Peyer's patch (tissue), 4 donors: ENCODE results near the gene TMEM100.

ENCODE experiments used
- POLR2A ChIP-seq, 2 donors: fragments of 450-650 bp; IDR thresholded peaks; one replicate each; pipeline ENCODE4 v1.5.1; 2017; ENCODE audit warnings: antibody characterized with exemption in 2 of 2, mild to moderate bottlenecking in 2 of 2, moderate library complexity in 2 of 2
- TF ChIP-seq, protein P1 (sequence below), 6 experiments: fragments of 450-650 bp in 4 of 6; fragments of 200-600 bp in 2 of 6; sonication (generic) in 1 of 6; IDR thresholded peaks; one replicate each; pipeline ENCODE4 v1.5.1; 2017 to 2019; ENCODE audit warnings: antibody characterized with exemption in 6 of 6, mild to moderate bottlenecking in 3 of 6, moderate library complexity in 1 of 6

DNA sequence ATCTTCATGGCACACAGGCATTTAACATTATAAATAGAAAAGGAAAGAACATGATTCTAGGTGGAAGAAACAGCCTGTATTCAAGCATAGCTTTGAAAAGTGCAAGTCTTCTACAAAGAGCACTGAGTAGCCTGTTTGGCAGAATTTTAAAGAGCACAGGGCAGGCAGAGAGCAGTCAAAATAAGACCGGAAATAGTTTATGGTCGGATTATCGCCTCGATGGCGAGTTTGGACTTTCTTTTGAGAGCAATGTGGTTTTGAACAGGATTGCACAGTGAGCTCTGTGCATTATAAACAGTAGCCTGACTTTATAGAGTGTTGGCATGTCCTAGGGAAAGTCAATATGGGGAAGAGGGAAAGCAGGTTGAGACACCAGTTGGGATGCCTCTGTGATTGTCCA is 6.2 kb upstream of the TMEM100 start:
- TF ChIP-seq POLR2A (IDR thresholded peaks at IDR 0.05): no peak
- TF ChIP-seq, protein P1, sequence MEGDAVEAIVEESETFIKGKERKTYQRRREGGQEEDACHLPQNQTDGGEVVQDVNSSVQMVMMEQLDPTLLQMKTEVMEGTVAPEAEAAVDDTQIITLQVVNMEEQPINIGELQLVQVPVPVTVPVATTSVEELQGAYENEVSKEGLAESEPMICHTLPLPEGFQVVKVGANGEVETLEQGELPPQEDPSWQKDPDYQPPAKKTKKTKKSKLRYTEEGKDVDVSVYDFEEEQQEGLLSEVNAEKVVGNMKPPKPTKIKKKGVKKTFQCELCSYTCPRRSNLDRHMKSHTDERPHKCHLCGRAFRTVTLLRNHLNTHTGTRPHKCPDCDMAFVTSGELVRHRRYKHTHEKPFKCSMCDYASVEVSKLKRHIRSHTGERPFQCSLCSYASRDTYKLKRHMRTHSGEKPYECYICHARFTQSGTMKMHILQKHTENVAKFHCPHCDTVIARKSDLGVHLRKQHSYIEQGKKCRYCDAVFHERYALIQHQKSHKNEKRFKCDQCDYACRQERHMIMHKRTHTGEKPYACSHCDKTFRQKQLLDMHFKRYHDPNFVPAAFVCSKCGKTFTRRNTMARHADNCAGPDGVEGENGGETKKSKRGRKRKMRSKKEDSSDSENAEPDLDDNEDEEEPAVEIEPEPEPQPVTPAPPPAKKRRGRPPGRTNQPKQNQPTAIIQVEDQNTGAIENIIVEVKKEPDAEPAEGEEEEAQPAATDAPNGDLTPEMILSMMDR (IDR thresholded peaks at IDR 0.05): no peak
